DND-41 (cell line): ENCODE measurements around the gene C13orf46.

Source experiments
- ATAC-seq: fragments of 200-7000 bp; cut with Tn5 transposase; 3 replicates; pipeline ENCODE4 v1.9.1; 2021; ENCODE audit warnings: low read depth; ENCODE audit not compliant: insufficient read depth
- DNase-seq: peaks from one replicate; pipeline ENCODE4 v3.0.0-alpha.2; 2020
- H2AFZ ChIP-seq: 2 replicates; pipeline ENCODE4 v1.6.0; 2012; ENCODE audit warnings: low read depth, low read length
- H3K27ac ChIP-seq: 2 replicates; pipeline ENCODE4 v1.5.1; 2012; ENCODE audit warnings: low read length, inconsistent platforms
- H3K27me3 ChIP-seq: fragments of 200-600 bp; sonication (generic); 2 replicates; pipeline ENCODE4 v1.6.0; 2012; ENCODE audit warnings: low read length, mild to moderate bottlenecking, inconsistent platforms; ENCODE audit not compliant: insufficient read depth, poor library complexity
- H3K36me3 ChIP-seq: 2 replicates; pipeline ENCODE4 v1.5.1; 2012; ENCODE audit warnings: low read length, inconsistent platforms; ENCODE audit not compliant: insufficient read depth
- H3K4me1 ChIP-seq: 2 replicates; pipeline ENCODE4 v1.5.1; 2012; ENCODE audit warnings: mild to moderate bottlenecking, low read length; ENCODE audit not compliant: insufficient read depth
- H3K4me2 ChIP-seq: 2 replicates; pipeline ENCODE4 v1.6.0; 2012; ENCODE audit warnings: mild to moderate bottlenecking, moderate library complexity, low read length, inconsistent platforms; ENCODE audit not compliant: insufficient read depth
- H3K4me3 ChIP-seq, 2 experiments: fragments of 200-600 bp in 1 of 2; shearing (Covaris generic) in 1 of 2; 2 replicates each; pipeline ENCODE4 v1.5.1; 2012 to 2016; ENCODE audit warnings: inconsistent platforms in 2 of 2, low read length in 2 of 2, mild to moderate bottlenecking in 2 of 2, low read depth in 1 of 2, moderate library complexity in 1 of 2
- H3K79me2 ChIP-seq: 2 replicates; pipeline ENCODE4 v1.6.0; 2012; ENCODE audit warnings: low read length, inconsistent platforms; ENCODE audit not compliant: insufficient read depth
- H3K9ac ChIP-seq: 2 replicates; pipeline ENCODE4 v1.6.0; 2012; ENCODE audit warnings: low read depth, mild to moderate bottlenecking, inconsistent platforms, low read length, moderate library complexity
- H3K9me3 ChIP-seq: 2 replicates; pipeline ENCODE4 v1.5.1; 2012; ENCODE audit warnings: low read length, moderate library complexity, mild to moderate bottlenecking, inconsistent platforms; ENCODE audit not compliant: insufficient read depth, severe bottlenecking
- H4K20me1 ChIP-seq: 2 replicates; pipeline ENCODE4 v1.6.0; 2012; ENCODE audit warnings: low read length; ENCODE audit not compliant: insufficient read depth
- CTCF ChIP-seq: IDR thresholded peaks from 2 replicates; pipeline ENCODE4 v1.5.1; 2012; ENCODE audit warnings: borderline replicate concordance, low read length, moderate library complexity, mild to moderate bottlenecking; ENCODE audit not compliant: poor library complexity, severe bottlenecking; ENCODE audit errors: extremely low read depth
- EZH2 ChIP-seq: IDR thresholded peaks from 3 replicates; pipeline ENCODE4 v1.6.1; 2012; ENCODE audit warnings: borderline replicate concordance, low read depth, mild to moderate bottlenecking, moderate library complexity, low read length, inconsistent platforms; ENCODE audit not compliant: severe bottlenecking

The C13orf46 gene

DNA sequence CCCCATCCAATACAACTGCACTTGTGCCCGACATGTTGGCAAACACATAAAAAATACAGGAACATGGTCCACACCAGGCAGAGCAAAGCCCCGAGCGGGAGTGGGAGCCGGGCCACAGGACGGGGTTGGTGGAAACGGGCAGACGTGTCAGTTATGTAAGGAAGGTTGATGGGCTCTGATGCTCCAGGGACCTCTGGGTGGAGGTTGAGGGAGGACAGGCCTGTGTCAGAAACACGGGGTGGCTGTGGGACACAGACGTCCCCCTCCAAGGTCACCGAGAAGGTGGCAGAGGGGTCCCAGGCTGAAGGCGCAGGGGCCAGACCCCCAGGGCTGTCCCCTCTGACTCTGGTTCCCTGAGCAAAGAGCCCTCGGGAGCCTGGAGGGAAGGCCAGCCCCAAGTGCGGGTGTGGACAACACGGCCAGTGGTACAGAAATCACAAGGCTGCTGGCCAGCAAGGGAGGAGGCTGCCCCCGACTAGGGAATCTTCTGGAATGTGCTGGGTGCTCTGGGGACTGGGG, 31.4 kb upstream of the C13orf46 start:
- Histone ChIP-seq H3K9me3 (no peaks in the 10 kb centered on the region), H3K27me3 (no peaks in the 10 kb centered on the region), H4K20me1 (peaks cover 2% of the 10 kb centered on the region; the same call in 1 of the 2 replicates), H3K4me1 (no peaks in the 10 kb centered on the region), H3K79me2 (no peaks in the 10 kb centered on the region), H3K36me3 (peaks cover 32% of the 10 kb centered on the region), H3K4me3 (no peak overlapping the region), H2AFZ (no peak overlapping the region), H3K4me2 (no peak overlapping the region), H3K27ac (no peak overlapping the region), H3K9ac (no peak overlapping the region)
- DNase-seq: no peak
- ATAC-seq: no peak
- TF ChIP-seq CTCF: no peak
- TF ChIP-seq EZH2: no peak

DNA sequence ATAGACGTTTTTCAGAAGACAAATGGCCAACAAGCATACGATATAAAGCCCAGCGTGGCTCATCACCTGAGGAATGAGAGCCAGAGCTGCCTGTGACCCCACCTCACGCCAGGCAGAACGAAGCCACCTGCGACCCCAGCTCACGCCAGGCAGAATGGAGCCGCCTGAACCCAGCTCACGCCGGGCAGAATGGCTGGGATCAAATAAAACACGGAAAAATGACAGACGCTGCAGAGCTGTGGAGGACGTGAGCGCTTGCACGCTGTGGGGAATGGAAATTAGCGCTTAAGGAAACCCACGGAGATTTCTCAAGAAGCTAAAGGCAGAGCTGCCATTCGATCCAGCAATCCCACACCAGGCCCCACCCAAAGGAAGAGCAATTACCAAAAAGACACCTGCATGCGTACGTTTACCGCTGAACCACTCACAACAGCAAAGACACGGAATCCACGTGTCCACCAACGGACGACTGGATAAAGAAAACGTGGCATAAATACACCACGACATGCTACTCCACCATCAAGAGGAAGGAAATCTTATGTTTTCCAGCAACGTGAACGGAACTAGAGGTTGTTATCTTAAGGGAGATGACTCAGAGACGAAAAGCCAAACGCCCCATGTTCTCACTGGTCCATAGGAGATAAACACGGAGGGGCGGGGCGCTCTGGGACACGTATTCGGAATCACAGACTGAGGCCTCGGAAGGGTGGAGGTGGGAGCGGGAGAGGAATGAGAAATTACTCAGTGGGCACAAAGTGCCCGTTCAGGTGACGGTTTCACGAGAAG, 30.7 kb upstream of the C13orf46 start:
- no peak for ATAC-seq
- no peak overlapping the region for H3K9ac ChIP-seq
- H3K36me3 ChIP-seq: peaks cover 28% of the 10 kb centered on the region

GRCh38 chr13:114002771-114003321, 29.0 kb upstream of the C13orf46 start:
- no peak for TF ChIP-seq CTCF
- H3K27ac ChIP-seq: no peak overlapping the region
- H3K4me2 ChIP-seq: no peak overlapping the region
- no peak overlapping the region for H3K9ac ChIP-seq
- H2AFZ ChIP-seq: no peak overlapping the region
- H3K36me3 ChIP-seq: peaks cover 34% of the 10 kb centered on the region
- H4K20me1 ChIP-seq: peaks cover 4% of the 10 kb centered on the region; the same call in 1 of the 2 replicates
- H3K27me3 ChIP-seq: no peaks in the 10 kb centered on the region
- no peaks in the 10 kb centered on the region for H3K79me2 ChIP-seq
- ATAC-seq (no peak), DNase-seq (no peak)
- H3K9me3 ChIP-seq: no peaks in the 10 kb centered on the region
- no peaks in the 10 kb centered on the region for H3K4me1 ChIP-seq
- H3K4me3 ChIP-seq: no peak overlapping the region

More for the DNA sequence above, 30.7 kb upstream of the C13orf46 start:
- H3K27ac ChIP-seq: no peak overlapping the region
- DNase-seq: no peak
- no peak overlapping the region for H2AFZ ChIP-seq
- H3K4me3 ChIP-seq: no peak overlapping the region
- H3K9me3 ChIP-seq: no peaks in the 10 kb centered on the region
- H4K20me1 ChIP-seq: peaks cover 4% of the 10 kb centered on the region; the same call in 1 of the 2 replicates
- H3K4me1 ChIP-seq: no peaks in the 10 kb centered on the region
- no peaks in the 10 kb centered on the region for H3K27me3 ChIP-seq
- no peak overlapping the region for H3K4me2 ChIP-seq
- TF ChIP-seq EZH2 (no peak), CTCF (no peak)
- H3K79me2 ChIP-seq: no peaks in the 10 kb centered on the region
